GM12874 (cell line): ENCODE measurements around the gene ENTREP1.

Source experiments
- TF ChIP-seq, protein P1 (sequence below): IDR thresholded peaks from 2 replicates; pipeline ENCODE4 v1.5.1; 2011; ENCODE audit warnings: low read depth, mild to moderate bottlenecking, control low read depth, low read length, moderate library complexity; ENCODE audit not compliant: insufficient read depth

Gene ENTREP1

DNA sequence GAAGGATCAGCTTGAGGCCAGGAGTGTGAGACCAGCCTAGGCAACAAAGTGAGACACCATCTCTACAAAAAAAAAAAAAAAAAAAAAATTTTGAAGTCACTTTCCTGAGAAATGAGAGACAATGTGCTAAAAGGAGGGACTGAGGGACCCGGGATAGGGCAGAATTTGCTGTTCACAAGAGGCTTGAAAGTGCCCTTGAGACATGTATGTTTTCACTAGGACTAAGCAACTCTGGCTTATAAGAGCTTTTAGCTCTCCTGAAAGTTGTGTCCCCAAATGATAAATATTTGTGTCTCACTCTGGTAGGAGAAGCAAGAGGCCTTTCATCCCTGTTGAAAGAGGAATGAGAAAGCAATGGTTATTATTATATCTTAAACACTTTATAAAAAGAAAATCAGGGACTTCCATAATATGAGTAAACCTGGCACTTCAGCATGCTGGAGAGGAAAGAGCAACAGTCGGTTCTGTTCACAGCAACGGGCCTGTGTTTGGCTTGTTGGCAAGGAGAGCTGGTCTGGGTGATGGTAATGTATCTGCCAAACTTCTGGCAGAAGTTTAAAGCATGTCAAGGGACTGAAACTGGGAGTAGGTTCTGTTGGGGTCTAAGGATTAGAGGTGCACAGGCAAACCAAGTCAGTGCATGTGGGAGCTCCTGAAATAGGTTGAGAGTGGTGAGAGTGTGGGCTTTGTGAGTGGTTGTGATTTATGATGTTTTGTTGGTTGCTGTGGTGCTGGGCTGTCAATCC is 32.2 kb downstream of the ENTREP1 start:
- TF ChIP-seq, protein P1, sequence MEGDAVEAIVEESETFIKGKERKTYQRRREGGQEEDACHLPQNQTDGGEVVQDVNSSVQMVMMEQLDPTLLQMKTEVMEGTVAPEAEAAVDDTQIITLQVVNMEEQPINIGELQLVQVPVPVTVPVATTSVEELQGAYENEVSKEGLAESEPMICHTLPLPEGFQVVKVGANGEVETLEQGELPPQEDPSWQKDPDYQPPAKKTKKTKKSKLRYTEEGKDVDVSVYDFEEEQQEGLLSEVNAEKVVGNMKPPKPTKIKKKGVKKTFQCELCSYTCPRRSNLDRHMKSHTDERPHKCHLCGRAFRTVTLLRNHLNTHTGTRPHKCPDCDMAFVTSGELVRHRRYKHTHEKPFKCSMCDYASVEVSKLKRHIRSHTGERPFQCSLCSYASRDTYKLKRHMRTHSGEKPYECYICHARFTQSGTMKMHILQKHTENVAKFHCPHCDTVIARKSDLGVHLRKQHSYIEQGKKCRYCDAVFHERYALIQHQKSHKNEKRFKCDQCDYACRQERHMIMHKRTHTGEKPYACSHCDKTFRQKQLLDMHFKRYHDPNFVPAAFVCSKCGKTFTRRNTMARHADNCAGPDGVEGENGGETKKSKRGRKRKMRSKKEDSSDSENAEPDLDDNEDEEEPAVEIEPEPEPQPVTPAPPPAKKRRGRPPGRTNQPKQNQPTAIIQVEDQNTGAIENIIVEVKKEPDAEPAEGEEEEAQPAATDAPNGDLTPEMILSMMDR = no peak

DNA sequence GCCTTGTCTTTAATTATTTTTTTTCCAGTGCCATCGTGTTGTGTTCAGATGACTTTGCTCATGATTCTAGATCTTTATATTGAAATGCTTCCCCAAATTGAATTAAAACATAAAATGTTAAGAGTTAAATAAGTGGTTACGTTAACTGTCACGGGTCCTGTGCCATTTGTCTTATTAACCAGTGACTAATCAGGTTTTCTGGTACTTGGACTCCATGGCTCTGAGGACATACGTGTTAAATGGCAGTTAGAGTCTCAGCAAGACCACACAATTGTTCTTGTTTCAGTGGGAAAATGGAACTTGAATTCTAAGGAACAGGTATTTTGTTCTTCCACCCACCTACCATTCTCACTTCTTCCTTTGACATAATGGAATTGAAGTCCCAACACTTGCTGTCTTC is 32.8 kb downstream of the ENTREP1 start:
- TF ChIP-seq, protein P1 = no peak

DNA sequence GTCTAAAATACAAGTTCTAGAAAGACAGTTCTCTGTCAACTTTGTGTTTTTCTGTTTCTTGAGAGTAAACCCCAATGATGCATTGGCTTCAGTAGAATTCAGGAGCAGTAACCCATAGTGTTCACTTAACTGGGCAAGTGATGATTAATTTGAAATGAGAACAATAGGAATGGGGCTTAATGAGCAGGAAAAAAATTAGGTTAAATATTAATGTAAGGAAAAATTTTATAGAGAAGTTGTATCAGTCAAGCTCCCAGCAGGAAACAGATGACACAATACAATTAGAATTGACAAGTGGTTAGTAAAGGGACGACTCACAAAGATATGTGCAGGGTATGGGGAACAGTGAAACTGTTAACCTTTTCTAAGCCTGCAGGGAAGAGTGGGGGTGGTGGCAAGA is 38.2 kb downstream of the ENTREP1 start:
- TF ChIP-seq, protein P1 = no peak

DNA sequence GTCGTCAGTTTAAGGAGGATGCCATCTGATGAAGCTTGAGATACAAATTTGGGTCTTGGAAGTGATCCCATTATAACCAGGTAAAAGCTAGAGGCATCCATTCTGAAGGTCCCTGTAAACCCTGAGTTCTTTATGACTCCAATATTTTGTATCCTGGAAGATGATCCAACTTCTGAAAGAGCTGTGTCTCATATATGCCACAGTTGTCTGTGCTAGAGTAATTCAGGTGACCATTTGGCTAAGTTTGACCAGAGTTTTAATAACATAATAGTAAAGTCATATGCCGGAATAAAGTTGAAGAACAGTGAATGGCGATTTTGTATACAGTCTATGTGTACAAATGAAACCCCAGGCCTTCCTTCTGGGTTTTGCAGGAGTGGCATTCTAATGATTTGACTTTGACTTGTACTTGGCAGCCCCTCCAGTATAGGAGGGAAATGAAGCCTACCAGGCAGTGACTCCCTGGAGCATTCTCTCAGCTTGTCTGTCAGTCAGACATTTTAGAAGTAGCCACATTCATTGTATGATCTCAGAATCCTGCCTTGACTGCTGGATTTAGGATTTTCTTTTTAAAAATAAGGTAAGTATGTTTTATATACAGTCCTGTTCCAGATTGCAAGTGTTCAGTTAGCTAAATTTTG is 39.6 kb downstream of the ENTREP1 start:
- TF ChIP-seq, protein P1 = no peak

DNA sequence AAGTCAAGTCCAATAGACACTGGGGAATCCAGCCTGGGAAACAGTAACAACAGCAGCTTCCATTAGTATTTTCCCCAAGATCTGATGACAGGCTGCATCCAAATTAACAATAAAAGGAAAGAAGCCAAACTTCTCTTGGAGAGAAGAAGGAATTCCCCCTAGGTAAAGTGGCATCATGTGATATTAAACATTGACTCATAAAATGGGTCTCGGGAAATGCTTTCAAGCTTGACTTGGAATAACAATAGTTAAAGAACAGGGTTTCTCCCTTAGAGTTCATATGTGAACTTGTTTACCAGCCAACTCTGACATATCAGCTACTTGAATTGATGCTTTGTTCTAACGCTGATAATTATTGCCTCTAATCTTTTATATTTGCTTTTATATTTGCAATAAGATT is 45.4 kb downstream of the ENTREP1 start:
- TF ChIP-seq, protein P1 = no peak

DNA sequence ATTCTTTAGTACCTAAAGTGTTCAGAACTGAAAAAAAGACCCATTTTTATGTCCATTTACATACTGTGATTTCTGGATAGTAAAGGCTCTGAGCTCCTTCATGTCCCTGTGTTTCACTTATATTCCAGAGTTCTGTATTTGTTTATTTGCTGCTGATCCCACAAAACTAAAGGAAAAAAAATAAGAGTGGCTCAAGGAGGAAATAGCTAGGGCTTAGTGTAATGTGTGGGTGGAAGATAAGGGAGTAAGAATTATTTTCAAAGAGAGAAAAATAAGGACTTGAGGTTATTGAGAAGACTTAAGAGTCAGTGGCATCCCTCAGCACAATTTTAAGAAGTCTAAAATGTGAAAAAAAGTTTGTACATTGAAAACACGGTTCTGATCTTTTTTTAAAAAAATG is 46.0 kb downstream of the ENTREP1 start:
- TF ChIP-seq, protein P1 = no peak

DNA sequence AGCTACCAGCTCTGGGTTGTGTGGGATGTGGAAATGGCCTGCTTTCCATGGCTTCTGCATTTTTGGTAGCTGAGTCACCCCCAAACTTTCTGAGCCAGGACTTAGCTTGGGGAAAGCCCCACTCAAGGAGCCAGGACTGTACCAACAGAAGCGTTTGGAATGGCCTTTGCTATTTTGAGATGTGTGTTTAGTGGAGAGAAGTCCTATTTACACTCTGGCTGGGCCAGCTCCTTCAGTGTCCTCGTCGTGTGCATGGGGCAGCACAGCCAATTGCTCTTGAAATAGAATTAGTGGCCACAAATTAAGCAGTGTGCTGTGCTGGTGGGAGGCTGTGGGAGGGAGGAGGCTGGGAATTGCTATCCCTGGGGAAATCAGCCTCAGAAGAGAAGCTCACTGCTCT is 51.6 kb downstream of the ENTREP1 start:
- TF ChIP-seq, protein P1 = no peak
